ENCODE data around the gene KIDINS220.

Gene KIDINS220

DNA sequence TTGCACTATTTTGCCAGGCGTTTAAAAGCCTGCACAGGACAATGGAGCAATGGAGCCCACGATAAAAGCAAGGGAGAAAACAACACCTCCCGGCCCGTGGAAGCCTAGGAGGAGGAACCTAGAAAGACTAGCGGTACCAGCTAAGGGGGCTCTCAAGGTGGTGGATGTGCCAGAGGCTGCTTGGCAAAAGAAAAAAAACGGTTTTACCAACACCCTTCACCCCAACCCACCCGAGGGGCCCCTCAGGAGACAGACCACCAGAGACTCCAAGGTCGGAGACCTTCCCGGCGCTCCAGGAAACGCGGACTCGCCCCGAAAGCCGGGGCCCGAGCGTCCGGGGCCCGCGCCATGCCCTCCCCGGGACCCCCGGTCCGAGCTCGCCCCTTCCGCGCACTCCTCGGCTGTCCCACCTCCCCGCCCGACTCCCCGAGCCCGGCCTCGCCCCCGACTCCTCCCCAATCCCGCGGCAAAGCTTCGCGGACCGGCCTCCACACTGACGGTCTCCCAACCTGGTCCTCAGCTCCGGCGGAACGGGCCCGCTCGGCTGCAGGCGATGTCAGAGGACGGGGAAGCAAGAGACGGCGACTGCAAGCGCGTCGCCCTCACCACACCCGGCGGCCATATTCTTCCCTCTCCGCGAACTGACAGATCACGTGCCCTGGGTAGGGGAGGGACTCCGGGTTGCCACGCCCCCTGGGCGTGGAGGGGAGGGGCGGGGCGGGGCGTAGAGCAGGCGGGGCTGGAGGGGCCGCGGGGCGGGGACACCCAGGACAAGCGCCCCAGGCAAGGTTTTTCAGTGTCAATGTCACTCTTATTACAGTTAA is at the start of gene KIDINS220:
TSS of gene KIDINS220 (minus strand) at position 643 of the 824 bp plus-strand sequence. CDS start 10,520 bp downstream, outside the sequence.
- peak; percentile 62 for DNase-seq

GRCh38 chr2:8886876-8887275 is 49.5 kb upstream of the KIDINS220 start:
- DNase-seq = no peak

GRCh38 chr2:8886202-8886518 is 48.7 kb upstream of the KIDINS220 start:
- no peak for DNase-seq

- no peak for DNase-seq
These were observed 48.2 kb upstream of the KIDINS220 start for GRCh38 chr2:8885449-8886201.

DNA sequence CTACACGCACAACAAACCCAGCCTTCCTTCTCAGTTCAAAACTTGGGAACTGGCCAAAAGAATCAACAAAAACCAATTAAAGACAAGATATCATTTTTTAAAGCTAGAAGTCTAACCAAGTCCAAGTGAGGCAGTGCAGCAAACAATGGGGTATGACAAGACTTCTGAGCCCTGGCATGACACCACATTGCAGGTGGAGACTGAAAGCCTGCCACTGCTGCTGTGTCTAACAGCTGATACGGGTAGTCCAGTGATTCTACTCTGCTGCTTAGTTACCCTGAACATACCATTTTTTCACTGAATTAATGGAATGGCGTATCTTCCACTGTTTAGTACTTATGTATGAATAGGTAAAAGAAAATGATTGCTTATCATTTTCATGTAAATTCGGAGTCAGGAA is 47.4 kb upstream of the KIDINS220 start:
- no peak for DNase-seq

DNA sequence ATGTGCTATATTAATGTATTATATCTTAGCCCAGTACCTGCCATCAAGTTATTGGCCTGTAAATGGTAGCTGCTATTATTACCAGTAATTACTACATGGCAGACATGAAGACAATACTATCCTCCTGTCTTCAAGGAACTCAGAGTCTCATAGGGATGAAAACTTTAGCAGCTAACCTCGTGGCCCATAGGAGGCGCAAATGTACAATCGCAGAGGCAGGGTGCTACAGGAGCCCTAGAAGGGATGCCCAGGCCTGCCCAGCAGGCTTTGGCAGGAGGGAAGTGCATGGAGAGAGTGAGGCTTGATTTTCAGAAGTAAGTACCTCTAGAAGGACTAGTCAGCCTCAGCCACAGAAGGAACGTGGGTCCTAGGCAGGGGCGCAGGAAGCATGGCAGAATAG is 44.7 kb upstream of the KIDINS220 start:
- DNase-seq = no peak

DNA sequence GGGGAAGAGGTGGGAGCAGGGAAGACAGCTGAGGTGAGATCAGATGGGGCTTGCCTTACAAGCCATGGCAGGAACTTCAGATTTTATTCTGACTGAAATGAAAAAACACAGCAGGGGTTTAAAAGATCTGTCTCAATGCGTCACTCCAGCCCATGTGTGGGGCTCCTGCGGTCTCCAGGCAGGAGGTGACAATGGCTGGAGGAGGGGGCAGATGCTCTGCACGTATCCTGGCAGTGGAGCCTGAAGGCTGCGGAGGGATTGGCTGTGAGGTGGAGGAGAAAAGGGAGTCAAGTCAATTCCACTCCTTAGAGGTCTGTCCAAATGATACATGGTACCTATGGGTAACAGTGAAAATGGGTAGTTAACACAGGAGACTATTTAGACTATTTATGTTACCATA is 40.5 kb upstream of the KIDINS220 start:
- no peak for DNase-seq

DNA sequence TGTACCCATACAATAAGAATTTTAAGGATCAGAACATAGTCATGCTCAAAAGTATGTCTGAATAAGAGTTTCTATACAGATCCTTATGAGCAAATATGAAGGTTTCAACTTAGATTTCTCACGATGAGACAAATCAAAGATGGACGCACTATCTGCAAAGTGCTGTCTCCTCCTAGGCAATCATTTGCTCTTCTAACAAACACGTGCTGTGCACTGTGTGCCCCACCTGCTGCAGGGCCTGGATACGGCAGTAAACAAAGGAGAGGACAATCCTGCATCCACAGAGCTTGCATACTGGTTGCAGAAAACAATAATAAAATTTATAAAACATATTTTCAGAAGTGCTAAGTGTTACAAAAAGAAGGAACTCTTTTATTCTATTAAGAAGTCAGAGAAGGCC is 39.9 kb upstream of the KIDINS220 start:
- no peak for DNase-seq

DNA sequence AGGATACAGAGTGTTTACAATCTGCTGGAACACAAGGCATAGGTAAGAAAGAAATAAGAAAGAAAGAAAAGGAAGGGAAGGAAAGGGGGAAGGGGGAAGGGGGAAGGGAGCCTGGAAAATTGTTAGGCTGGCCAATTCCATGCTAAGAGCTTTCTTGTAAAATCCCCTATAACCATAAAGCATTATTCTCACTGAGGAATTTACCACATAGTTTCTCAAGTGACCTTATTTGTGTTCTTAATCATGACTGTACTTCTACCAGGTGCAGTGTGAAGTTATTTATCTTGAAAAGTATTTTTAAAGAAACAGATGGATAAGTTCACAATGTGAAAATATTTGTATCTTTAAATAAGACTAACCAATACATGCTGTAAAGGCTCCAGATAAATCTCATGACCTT is 39.2 kb upstream of the KIDINS220 start:
- DNase-seq = no peak

DNA sequence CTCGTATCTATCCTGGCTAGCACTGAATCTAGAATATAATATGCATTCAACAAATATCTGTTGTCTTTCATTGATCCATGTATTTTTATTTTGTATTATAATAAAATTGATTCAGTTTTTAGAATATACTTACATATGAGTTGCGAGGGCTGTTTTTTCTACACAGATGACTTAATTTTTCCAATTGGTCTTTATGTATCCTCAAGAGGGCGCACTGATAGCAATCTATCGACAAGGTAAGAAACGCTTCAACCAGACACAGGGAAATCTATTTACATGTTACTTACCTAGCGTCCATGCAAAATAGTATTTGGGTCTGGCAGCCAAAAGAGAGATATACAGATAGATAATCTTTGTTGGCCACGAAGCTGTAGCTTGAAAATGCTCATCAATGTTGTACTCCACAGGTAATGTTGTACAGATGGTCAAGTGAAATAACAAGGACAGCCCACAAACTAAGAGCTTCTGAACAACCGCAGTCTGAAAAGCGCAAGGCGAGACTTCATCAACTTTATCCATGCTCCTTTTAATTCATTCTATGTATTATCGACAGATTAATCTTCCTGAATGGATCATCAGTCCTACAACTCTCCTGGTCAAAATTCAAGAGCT is 35.5 kb upstream of the KIDINS220 start:
- DNase-seq = peak; percentile 30

DNA sequence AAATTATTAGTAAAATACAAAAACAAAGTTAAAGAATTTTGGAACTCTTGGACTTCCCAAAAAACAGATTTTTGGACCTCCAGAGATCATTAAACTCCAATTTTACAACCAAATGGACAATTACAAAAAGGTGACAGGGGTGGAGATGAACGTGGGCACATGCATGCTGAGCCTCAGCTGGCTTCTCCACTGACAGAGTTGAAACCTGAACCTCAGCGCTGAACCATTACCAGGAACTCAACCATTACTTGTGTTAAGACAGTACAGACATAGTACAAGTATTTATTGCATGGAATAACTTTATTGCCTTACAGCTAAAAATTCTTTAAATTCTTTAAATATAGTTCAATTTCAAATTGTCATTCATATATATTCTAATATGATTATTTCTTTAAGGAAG is 33.0 kb upstream of the KIDINS220 start:
- no peak for DNase-seq

DNA sequence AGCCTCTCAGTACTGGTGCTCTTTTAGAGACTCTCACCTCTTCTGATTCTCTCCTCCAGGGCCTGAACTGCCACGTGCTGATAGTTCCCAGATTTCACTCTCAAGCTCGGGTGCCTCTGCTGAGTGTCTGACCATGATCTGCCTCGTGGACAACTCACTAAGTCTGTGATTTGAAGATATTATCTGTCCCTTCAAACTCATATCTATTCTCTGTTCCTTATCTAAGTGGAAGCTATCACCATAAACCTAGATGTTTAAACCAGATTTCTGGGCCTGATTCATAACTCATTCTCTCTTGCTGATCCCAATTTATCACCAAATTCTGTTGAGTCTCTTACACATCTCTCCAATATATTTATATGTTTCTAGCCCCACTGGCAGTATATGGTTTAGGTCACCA is 29.9 kb upstream of the KIDINS220 start:
- no peak for DNase-seq

GRCh38 chr2:8863331-8863953 is 26.0 kb upstream of the KIDINS220 start:
- DNase-seq = no peak

- DNase-seq = no peak
These were observed 24.8 kb upstream of the KIDINS220 start for GRCh38 chr2:8862230-8862629.

DNA sequence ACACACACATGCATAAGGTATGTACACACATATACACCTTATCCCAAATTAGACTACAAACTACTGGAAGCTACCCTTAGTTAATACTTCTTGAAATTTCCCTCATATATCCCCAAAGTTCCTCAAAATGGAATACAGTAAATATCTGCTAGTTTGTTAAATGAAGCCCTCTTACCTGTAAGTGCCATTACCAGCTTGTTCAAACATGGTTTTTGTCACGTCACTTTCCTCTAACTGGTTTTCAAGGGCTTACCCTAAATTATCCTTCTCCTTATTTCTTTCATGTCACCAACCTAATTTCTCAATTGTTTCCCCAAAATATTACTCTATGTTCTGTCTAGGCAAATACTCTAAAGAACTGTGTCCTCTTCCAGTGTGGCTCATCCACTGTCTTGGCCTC is 24.4 kb upstream of the KIDINS220 start:
- DNase-seq = no peak

GRCh38 chr2:8860239-8860638 is 22.8 kb upstream of the KIDINS220 start:
- DNase-seq = no peak

DNA sequence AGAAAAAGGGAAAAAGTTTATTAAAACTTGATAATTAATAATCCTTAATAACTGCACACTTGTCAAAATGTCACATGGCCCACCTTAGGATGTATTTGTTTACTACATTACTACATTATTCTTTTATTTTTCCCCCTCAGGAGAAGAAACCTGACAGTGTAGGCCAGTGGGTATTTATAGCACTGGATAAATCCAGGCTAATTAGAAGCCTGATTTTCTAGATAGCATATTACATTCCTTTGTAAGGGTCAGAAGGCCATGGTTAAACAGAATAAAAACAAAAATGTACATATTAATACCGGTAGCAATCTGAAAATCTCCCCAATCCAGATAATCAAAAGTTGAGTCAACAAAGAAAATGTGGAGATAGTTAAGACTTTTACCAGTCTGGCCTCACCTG is 21.5 kb upstream of the KIDINS220 start:
- no peak for DNase-seq

DNA sequence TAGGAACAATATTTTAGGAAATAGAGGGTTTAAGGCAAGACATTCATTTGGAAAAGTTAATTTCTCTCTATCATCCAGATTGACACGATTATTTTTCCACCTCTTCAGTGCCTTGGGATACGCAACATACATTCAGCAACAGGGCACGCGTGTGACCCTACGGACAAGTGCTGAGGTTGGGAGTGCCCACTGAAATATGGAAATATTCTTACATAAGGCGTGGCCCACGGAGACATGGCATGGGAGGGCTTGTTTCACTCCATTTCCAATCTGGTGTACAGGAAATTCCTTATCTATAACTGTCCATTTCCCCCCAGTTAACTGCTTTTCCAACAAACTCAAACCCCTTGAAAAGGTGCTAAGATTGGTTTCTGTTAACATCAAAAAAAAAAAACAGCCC is 20.9 kb upstream of the KIDINS220 start:
- no peak for DNase-seq

DNA sequence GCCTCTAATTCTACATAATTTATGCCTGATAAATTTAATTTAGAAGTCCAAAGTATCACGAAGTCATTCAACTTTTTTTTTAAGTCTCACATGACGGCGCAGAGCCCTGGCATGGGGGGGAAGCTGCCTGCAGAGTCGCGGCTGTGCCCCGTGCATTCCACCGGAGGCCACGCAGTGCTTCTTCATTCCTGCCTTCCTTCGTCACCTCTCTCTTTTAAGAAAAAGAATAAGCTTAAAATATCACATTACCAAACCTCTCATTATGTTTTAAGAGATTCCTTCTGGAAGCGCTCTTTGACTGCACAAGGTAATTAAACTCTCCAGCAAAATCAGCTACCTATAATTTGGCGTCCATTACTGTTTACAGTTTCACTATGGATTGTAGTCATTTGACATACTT is 20.3 kb upstream of the KIDINS220 start:
- no peak for DNase-seq

- DNase-seq = no peak
These were observed 18.8 kb upstream of the KIDINS220 start for GRCh38 chr2:8856176-8856575.

DNA sequence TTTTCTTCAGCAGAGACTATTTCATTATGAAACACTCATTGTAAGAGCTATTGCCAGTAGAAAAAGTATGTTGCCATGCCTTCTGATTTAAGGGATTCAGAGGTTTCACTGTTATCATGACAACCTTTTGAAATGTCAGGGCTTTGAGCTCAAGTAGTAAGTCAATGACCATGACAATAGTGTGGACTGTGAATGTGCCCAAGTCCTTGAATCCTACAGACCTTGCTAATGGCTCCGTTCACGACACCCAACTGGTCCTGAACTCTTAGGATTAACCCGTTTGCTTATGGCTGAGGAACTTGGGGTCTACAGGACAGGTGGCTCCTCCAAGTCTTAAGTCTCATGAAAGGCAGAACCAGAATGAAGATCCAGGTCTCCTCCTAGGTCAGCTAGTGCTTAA is 17.6 kb upstream of the KIDINS220 start:
- no peak for DNase-seq

DNA sequence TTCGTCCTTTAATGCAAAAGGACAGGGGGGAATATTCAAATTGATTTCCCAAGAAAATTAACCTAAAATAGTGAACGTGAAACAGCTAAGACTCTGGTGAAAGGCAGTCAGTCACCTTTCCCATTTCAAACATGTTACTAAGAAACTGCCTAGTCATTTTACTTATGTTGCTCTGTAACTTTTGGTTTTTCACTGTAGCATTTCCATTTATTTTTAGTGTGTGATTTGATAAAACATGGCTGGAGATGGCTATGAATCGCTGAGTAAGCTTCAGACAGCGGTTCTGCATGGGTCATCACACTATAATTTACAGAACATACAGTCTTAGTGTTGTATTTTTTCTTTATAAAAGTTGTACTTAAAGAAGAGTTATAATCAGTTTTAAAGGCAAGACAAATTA is 16.0 kb upstream of the KIDINS220 start:
- DNase-seq = no peak

DNA sequence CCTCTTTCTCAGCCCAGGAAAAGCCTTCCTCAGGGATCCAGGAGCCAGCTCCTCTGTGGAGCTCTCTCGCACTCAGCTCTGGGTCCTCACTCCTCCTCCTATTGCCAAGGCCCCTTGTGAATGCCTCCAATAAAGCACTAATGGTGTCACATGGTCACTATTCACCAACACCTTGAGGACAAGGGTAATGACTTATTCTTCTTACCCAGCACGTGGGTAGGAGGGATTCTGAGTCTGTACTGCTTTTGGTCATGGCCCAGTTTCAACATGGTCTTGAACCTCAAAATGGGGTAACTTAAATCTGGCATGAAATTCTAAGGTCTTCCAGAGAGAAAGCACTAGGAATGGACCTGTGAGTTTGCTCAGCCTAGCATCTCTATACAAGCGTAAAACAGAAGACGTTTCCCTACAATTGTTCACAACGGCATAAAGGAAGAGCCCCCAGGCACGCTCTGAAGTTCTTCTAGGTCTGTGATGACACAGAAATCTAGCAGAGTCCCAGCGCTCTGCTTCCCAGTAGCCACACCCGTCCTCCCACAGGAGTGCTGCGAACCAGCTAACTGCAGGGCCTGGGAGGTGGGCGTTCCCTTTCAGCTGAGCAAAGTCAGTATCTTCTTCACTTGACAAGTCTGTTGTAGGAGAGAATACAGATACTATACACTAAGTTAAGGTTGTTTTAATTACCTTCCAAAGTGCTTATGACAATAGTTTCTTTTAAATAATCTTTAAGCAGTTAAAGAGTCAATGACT is 14.6 kb upstream of the KIDINS220 start:
- DNase-seq = no peak

All from NCI-H1092 treated with DMSO at 0.1 percent for 48 hours (cell line).